ENCODE measurements around the gene NFIX. TPM values are rescaled to one million over a fixed set of nuclear protein-coding genes. Genes with fewer than 3 reads are reported as not detected.

NFIX gene
- total RNA-seq, 1 donor from 2014 or later = 144 TPM

- peak; percentile 48 for DNase-seq
These were observed 27.0 kb downstream of the NFIX start for GRCh38 chr19:13022111-13022858.

GRCh38 chr19:13022859-13023636 lies 27.8 kb downstream of the NFIX start:
- DNase-seq = peak; percentile 96

GRCh38 chr19:13023656-13024055 lies 28.4 kb downstream of the NFIX start:
- peak; percentile 53 for DNase-seq

- no peak for DNase-seq
These were observed 29.1 kb downstream of the NFIX start for GRCh38 chr19:13024126-13024950.

GRCh38 chr19:13024951-13025697 lies 29.8 kb downstream of the NFIX start:
- DNase-seq = no peak

GRCh38 chr19:13025819-13026456 lies 30.7 kb downstream of the NFIX start:
- no peak for DNase-seq

- peak; percentile 51 for DNase-seq
These were observed 31.4 kb downstream of the NFIX start for GRCh38 chr19:13026462-13027370.

- no peak for DNase-seq
These were observed 32.3 kb downstream of the NFIX start for GRCh38 chr19:13027557-13027956.

- DNase-seq = no peak
These were observed 32.8 kb downstream of the NFIX start for GRCh38 chr19:13028027-13028426.

GRCh38 chr19:13029301-13029880 lies 34.1 kb downstream of the NFIX start:
- no peak for DNase-seq

GRCh38 chr19:13029893-13030292 lies 34.6 kb downstream of the NFIX start:
- DNase-seq = no peak

- no peak for DNase-seq
These were observed 36.8 kb downstream of the NFIX start for GRCh38 chr19:13031917-13032623.

- DNase-seq = no peak
These were observed 37.6 kb downstream of the NFIX start for GRCh38 chr19:13032837-13033236.

GRCh38 chr19:13033244-13033643 lies 38.0 kb downstream of the NFIX start:
- no peak for DNase-seq

- peak; percentile 58 for DNase-seq
These were observed 38.7 kb downstream of the NFIX start for GRCh38 chr19:13033819-13034611.

- DNase-seq = no peak
These were observed 39.4 kb downstream of the NFIX start for GRCh38 chr19:13034636-13035035.

- no peak for DNase-seq
These were observed 40.6 kb downstream of the NFIX start for GRCh38 chr19:13035820-13036365.

GRCh38 chr19:13036366-13036976 lies 41.2 kb downstream of the NFIX start:
- DNase-seq = peak; percentile 75
